HCT116 (cell line): ENCODE data around the gene ZNF423. TPM values are rescaled to one million over a fixed set of nuclear protein-coding genes. Genes with fewer than 3 reads are reported as not detected.

Source experiments
- ATAC-seq: fragments of 200-7000 bp; cut with Tn5 transposase; 2 replicates; pipeline ENCODE4 v1.9.1; 2020; ENCODE audit warnings: mild to moderate bottlenecking, moderate library complexity
- BruUV-seq: library from RNA; stranded (reverse); fragments of 400-500 nt; replicated peaks from 2 replicates; lab custom pipeline; 2021; lab: Mats Ljungman, UMichigan
- CTCF ChIA-PET: fragments of 300-600 bp; sonication (Branson Sonifier 250); formaldehyde crosslinking; loops from one replicate; lab custom pipeline; 2021; ENCODE audit warnings: antibody characterized with exemption; lab: Charles Lee
- POLR2A ChIA-PET: fragments of 300-600, 350-600 bp; sonication (Branson Sonifier 250); formaldehyde crosslinking; loops from one replicate; lab custom pipeline; 2021; ENCODE audit warnings: antibody characterized with exemption; lab: Charles Lee
- RAD21 ChIA-PET, 2 experiments: fragments of 300-600 bp; sonication (Branson Sonifier 250); formaldehyde crosslinking; loops; one replicate each; lab custom pipeline; 2023; ENCODE audit warnings: low total read pairs in 2 of 2; ENCODE audit not compliant: uncharacterized antibody in 2 of 2, unreplicated experiment in 2 of 2, low non-redundant PET in 1 of 2; lab: Charles Lee
- DNase-seq: peaks from one replicate; pipeline ENCODE4 v3.0.0-alpha.2; 2010; ENCODE audit warnings: low read depth, low spot score
- H2AFZ ChIP-seq: fragments of 200-600 bp; shearing (Covaris generic), sonication (generic); 2 replicates; pipeline ENCODE4 v1.6.1; 2017; ENCODE audit warnings: low read depth, mixed run types, mixed read lengths, antibody characterized with exemption, low read length; ENCODE audit not compliant: poor library complexity, severe bottlenecking
- H3K27ac ChIP-seq: 2 replicates; pipeline ENCODE4 v1.5.1; 2012; ENCODE audit warnings: low read depth, low read length
- H3K27me3 ChIP-seq: fragments of 200-600 bp; sonication (generic); 2 replicates; pipeline ENCODE4 v1.6.1; 2016; ENCODE audit warnings: mixed run types, low read length, mixed read lengths; ENCODE audit not compliant: insufficient read depth
- H3K36me3 ChIP-seq, 2 experiments: fragments of 200-500 bp in 1 of 2; fragments of 200-600 bp in 1 of 2; sonication (Bioruptor generic) in 1 of 2; sonication (generic) in 1 of 2; 2 replicates each; pipeline versions ENCODE4 v1.5.1 to v1.6.1; 2014 to 2016; ENCODE audit warnings: low read length in 2 of 2, inconsistent platforms in 1 of 2, mixed read lengths in 1 of 2, mixed run types in 1 of 2; ENCODE audit not compliant: insufficient read depth in 2 of 2, control insufficient read depth in 1 of 2
- H3K4me1 ChIP-seq, 2 experiments: fragments of 200-600 bp in 1 of 2; sonication (generic) in 1 of 2; 2 replicates each; pipeline versions ENCODE4 v1.5.1 to v1.6.1; 2012 to 2017; ENCODE audit warnings: low read length in 2 of 2, inconsistent platforms in 1 of 2, mild to moderate bottlenecking in 1 of 2, mixed read lengths in 1 of 2, mixed run types in 1 of 2, moderate library complexity in 1 of 2; ENCODE audit not compliant: insufficient read depth in 2 of 2, control insufficient read depth in 1 of 2
- H3K4me2 ChIP-seq: fragments of 200-600 bp; sonication (generic); 2 replicates; pipeline ENCODE4 v1.6.1; 2017; ENCODE audit warnings: mixed run types, low read length, mixed read lengths
- H3K4me3 ChIP-seq, 2 experiments: fragments of 200-600 bp in 1 of 2; sonication (generic) in 1 of 2; replicated peaks in 1 of 2; 2 replicates each; pipeline ENCODE4 v1.5.1; 2011 to 2016; ENCODE audit warnings: low read length in 2 of 2, control low read depth in 1 of 2, low read depth in 1 of 2, mild to moderate bottlenecking in 1 of 2, mixed read lengths in 1 of 2, mixed run types in 1 of 2
- H3K79me2 ChIP-seq: fragments of 200-600 bp; sonication (generic); 2 replicates; pipeline ENCODE4 v1.6.1; 2017; ENCODE audit warnings: mild to moderate bottlenecking, mixed run types, low read length, moderate library complexity, mixed read lengths; ENCODE audit not compliant: insufficient read depth
- H3K9ac ChIP-seq: fragments of 200-600 bp; sonication (generic); 2 replicates; pipeline ENCODE4 v1.6.1; 2016; ENCODE audit warnings: low read length, mixed read lengths
- H3K9me2 ChIP-seq: fragments of 200-600 bp; sonication (generic), shearing (Covaris generic); 2 replicates; pipeline ENCODE4 v1.6.1; 2017; ENCODE audit warnings: mixed run types, mild to moderate bottlenecking, moderate library complexity; ENCODE audit not compliant: insufficient read depth
- H3K9me3 ChIP-seq, 2 experiments: fragments of 200-500 bp in 1 of 2; fragments of 200-600 bp in 1 of 2; sonication (Bioruptor generic) in 1 of 2; sonication (generic) in 1 of 2; 2 replicates each; pipeline ENCODE4 v1.6.1; 2014 to 2017; ENCODE audit warnings: low read length in 2 of 2, mixed read lengths in 2 of 2, inconsistent platforms in 1 of 2, low read depth in 1 of 2, mild to moderate bottlenecking in 1 of 2, mixed run types in 1 of 2, moderate library complexity in 1 of 2; ENCODE audit not compliant: control insufficient read depth in 1 of 2, insufficient read depth in 1 of 2
- H4K20me1 ChIP-seq: fragments of 200-600 bp; sonication (generic), shearing (Covaris generic); 2 replicates; pipeline ENCODE4 v1.6.1; 2017; ENCODE audit warnings: mixed run types, mild to moderate bottlenecking, moderate library complexity; ENCODE audit not compliant: insufficient read depth
- CEBPB ChIP-seq: IDR thresholded peaks from 2 replicates; pipeline ENCODE4 v1.6.1; 2012; ENCODE audit warnings: low read depth
- EGR1 ChIP-seq: IDR thresholded peaks from 2 replicates; pipeline ENCODE4 v1.6.1; 2012; ENCODE audit warnings: low read depth
- POLR2A ChIP-seq: IDR thresholded peaks from 2 replicates; pipeline ENCODE4 v1.7.0; 2011; ENCODE audit warnings: borderline replicate concordance; ENCODE audit not compliant: insufficient read depth, insufficient read length; ENCODE audit errors: extremely low read depth
- SP1 ChIP-seq: IDR thresholded peaks from 2 replicates; pipeline ENCODE4 v1.6.1; 2012; ENCODE audit warnings: low read depth
- ZNF274 ChIP-seq: fragments of 200-500 bp; sonication (Bioruptor generic); IDR thresholded peaks from 2 replicates; pipeline ENCODE4 v1.6.1; 2014; ENCODE audit warnings: mild to moderate bottlenecking, low read depth, low read length, inconsistent platforms
- intact Hi-C: fragments of 100-400 bp; cut with micrococcal nuclease; formaldehyde crosslinking; loops from 2 replicates; pipeline ENCODE4 v1.10.0; 2022
- total RNA-seq: library from RNA; stranded (reverse); gene quantifications from one replicate; pipeline ENCODE4 v1.2.1, GENCODE V29; 2021; ENCODE audit not compliant: unreplicated experiment
- TF ChIP-seq, protein P1 (sequence below), 3 experiments: fragments of 200-600 bp in 1 of 3; sonication (generic) in 1 of 3; IDR thresholded peaks in 2 of 3; conservative IDR thresholded peaks in 1 of 3; 2 replicates each; pipeline ENCODE4 v1.5.1; 2012 to 2017; ENCODE audit warnings: low read depth in 2 of 3, low read length in 2 of 3, antibody characterized with exemption in 1 of 3, borderline replicate concordance in 1 of 3, control low read depth in 1 of 3, mild to moderate bottlenecking in 1 of 3, mixed read lengths in 1 of 3, mixed run types in 1 of 3, moderate library complexity in 1 of 3; ENCODE audit not compliant: insufficient read depth in 1 of 3
- TF ChIP-seq, protein P2 (sequence below): IDR thresholded peaks from 2 replicates; pipeline ENCODE4 v1.6.1; 2012; ENCODE audit warnings: low read depth

Gene ZNF423
- total RNA-seq, 1 experiment from 2014 or later, result 0.22 TPM

- H3K27ac ChIP-seq, result no peak overlapping the region
- H3K9me3 ChIP-seq, result peaks cover 0 to 6% of the 10 kb centered on the region in 2 experiments; a peak in 1 of 4 replicates
- H4K20me1 ChIP-seq, result no peaks in the 10 kb centered on the region
- ChIA-PET RAD21 (no interaction called here), CTCF (no interaction called here), POLR2A (no interaction called here)
- H3K9ac ChIP-seq, result no peak overlapping the region
- no peak for TF ChIP-seq EGR1
- TF ChIP-seq, protein P1, sequence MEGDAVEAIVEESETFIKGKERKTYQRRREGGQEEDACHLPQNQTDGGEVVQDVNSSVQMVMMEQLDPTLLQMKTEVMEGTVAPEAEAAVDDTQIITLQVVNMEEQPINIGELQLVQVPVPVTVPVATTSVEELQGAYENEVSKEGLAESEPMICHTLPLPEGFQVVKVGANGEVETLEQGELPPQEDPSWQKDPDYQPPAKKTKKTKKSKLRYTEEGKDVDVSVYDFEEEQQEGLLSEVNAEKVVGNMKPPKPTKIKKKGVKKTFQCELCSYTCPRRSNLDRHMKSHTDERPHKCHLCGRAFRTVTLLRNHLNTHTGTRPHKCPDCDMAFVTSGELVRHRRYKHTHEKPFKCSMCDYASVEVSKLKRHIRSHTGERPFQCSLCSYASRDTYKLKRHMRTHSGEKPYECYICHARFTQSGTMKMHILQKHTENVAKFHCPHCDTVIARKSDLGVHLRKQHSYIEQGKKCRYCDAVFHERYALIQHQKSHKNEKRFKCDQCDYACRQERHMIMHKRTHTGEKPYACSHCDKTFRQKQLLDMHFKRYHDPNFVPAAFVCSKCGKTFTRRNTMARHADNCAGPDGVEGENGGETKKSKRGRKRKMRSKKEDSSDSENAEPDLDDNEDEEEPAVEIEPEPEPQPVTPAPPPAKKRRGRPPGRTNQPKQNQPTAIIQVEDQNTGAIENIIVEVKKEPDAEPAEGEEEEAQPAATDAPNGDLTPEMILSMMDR (IDR thresholded peaks at IDR 0.05 in 2 of 3, conservative IDR thresholded peaks at IDR 0.05 in 1 of 3; ENCODE audit: borderline replicate concordance in 1 of 3, insufficient read depth in 1 of 3, low read depth in 2 of 3, low read length in 2 of 3), result no peak
- H3K4me3 ChIP-seq, result no peak overlapping the region
- no peak overlapping the region for H2AFZ ChIP-seq
- no TSS peak for BruUV-seq
- ATAC-seq, result no peak
- H3K79me2 ChIP-seq, result no peaks in the 10 kb centered on the region
- H3K9me2 ChIP-seq, result no peaks in the 10 kb centered on the region
- intact Hi-C loops, result no loop called here
- no peaks in the 10 kb centered on the region for H3K27me3 ChIP-seq
- no peaks in the 10 kb centered on the region for H3K36me3 ChIP-seq
- no peaks in the 10 kb centered on the region; a peak in 2 of 4 replicates for H3K4me1 ChIP-seq
- H3K4me2 ChIP-seq, result no peak overlapping the region
- DNase-seq, result no peak
Measured at GRCh38 chr16:49734331-49734730, 121.6 kb downstream of the ZNF423 start.

DNA sequence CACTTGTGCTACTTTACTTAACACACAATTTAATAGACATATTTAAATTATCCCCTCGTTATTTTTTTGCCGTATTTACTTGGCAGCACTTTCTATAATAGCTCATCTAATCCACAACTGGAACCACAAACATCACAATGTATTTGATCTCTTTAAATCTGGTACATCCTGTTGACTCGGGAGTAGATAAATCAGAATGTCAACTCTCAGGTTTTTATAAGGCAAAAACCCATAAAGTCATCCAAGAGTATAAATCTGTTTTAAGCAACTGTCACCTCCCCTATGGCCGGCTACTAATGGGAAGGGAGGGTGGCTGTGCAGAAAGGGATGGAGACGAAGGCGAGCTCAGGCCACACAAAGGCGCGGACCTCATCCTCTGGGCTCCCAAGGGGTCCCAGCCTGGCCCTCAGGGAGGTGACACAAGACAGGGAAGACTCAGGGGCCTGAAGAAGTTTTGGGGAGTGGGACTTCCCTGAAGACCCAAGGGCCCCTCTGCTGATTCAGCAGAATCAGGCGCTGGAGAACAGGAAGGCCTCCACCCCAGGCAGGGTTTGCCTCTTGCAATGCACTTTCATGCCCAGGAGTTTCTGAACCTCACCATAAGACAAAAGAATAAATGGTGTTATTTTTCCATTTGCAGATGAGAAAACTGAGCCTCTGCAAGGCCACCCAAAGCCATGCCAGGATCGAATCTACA lies 122.5 kb downstream of the ZNF423 start:
- no TSS peak for BruUV-seq
- Histone ChIP-seq H3K27me3 (no peaks in the 10 kb centered on the region), H3K4me1 (no peaks in the 10 kb centered on the region), H3K79me2 (no peaks in the 10 kb centered on the region), H3K9ac (no peak overlapping the region), H3K36me3 (no peaks in the 10 kb centered on the region), H2AFZ (no peak overlapping the region), H4K20me1 (no peaks in the 10 kb centered on the region), H3K4me2 (no peak overlapping the region), H3K27ac (no peak overlapping the region), H3K9me3 (peaks cover 0 to 6% of the 10 kb centered on the region in 2 experiments; a peak in 1 of 4 replicates), H3K9me2 (no peaks in the 10 kb centered on the region), H3K4me3 (no peak overlapping the region)
- intact Hi-C loops, result no loop called here
- ChIA-PET RAD21 (no interaction called here), CTCF (no interaction called here), POLR2A (no interaction called here)
- DNase-seq (no peak), ATAC-seq (no peak)
- TF ChIP-seq POLR2A (no peak), ZNF274 (no peak), SP1 (no peak), CEBPB (no peak)
- TF ChIP-seq, protein P1 (IDR thresholded peaks at IDR 0.05 in 2 of 3, conservative IDR thresholded peaks at IDR 0.05 in 1 of 3; ENCODE audit: borderline replicate concordance in 1 of 3, insufficient read depth in 1 of 3, low read depth in 2 of 3, low read length in 2 of 3), result no peak
- TF ChIP-seq, protein P2, sequence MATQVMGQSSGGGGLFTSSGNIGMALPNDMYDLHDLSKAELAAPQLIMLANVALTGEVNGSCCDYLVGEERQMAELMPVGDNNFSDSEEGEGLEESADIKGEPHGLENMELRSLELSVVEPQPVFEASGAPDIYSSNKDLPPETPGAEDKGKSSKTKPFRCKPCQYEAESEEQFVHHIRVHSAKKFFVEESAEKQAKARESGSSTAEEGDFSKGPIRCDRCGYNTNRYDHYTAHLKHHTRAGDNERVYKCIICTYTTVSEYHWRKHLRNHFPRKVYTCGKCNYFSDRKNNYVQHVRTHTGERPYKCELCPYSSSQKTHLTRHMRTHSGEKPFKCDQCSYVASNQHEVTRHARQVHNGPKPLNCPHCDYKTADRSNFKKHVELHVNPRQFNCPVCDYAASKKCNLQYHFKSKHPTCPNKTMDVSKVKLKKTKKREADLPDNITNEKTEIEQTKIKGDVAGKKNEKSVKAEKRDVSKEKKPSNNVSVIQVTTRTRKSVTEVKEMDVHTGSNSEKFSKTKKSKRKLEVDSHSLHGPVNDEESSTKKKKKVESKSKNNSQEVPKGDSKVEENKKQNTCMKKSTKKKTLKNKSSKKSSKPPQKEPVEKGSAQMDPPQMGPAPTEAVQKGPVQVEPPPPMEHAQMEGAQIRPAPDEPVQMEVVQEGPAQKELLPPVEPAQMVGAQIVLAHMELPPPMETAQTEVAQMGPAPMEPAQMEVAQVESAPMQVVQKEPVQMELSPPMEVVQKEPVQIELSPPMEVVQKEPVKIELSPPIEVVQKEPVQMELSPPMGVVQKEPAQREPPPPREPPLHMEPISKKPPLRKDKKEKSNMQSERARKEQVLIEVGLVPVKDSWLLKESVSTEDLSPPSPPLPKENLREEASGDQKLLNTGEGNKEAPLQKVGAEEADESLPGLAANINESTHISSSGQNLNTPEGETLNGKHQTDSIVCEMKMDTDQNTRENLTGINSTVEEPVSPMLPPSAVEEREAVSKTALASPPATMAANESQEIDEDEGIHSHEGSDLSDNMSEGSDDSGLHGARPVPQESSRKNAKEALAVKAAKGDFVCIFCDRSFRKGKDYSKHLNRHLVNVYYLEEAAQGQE, result no peak
